HG03442 (cell line): ENCODE results near the gene BTBD2.
"Not testable (repeated sequence)": the region's sequence is repeated elsewhere in the genome, so short reads cannot be mapped to it uniquely, and the experiment has no call there.

Experiments used
- ATAC-seq: cut with Tn5 transposase; IDR thresholded peaks from one replicate; pipeline ENCODE4 v1.9.1; 2021; ENCODE audit warnings: mild to moderate bottlenecking, moderate library complexity; ENCODE audit not compliant: unreplicated experiment

The BTBD2 gene

GRCh38 chr19:2016041-2016807 lies 710 bp upstream of the BTBD2 start:
- no peak for ATAC-seq

DNA sequence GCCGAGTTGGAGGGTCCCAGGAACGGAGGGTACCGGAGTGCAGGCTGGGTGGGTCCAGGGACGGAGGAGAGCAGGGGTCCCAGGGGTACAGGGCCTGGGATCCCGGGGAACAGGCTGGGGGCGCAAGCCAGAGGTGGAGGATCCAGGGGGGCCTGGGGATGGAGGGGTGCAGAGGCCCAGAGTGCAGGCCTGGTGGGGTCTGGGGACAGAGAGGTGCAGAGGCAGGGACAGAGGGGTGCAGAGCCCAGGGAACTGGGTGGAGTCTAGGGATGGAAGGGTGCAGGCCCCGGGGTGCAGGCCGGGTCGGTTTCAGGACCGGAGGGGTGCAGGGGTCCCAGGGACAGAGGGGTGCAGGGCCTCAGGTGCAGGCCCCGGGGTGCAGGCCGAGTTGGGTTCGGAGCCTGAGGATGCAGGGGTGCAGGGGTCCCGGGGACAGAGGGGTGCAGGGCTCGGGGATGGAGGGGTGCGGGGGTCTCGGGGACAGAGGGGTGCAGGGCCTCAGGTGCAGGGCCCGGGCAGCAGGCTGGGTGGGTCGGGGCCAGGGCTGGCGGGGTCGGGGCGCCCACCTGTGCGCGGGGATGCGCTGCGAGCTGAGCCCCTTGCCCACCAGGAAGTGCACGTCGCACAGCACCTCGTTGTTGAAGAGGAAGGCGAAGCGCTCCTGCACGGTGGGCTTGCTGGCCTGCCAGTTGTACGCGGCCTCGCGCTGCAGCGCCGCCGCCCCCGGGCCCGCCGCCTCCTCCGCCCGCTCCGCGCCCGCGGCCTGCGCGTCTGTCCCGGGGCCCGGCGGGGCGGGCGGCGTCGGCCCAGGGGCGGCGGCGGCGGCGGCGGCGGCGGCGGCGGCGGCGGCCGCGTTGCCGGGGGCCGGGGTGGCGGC lies 545 bp downstream of the BTBD2 start:
- ATAC-seq = no peak

DNA sequence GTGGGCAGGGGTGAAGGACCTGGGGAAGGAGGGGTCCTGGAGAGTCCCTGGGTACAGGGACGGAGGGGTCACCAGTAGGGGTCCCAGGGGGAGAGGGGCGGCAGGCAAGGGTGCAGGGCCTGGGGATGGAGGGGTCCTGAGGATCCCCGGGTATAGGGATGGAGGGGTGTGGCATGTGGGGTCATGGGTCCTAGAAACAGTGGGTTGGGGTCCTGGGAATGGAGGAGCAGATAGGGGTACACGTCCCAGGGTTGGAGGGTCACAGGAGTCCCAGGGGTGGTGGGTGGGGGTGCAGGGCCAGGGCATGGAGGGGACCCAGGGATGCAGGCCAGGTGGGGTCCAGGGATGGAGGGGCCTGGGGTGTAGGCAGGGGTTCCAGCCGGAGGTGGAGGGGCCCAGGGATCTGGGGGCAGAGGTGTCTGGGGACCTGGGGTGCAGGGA lies 1.4 kb downstream of the BTBD2 start:
- ATAC-seq = no peak

DNA sequence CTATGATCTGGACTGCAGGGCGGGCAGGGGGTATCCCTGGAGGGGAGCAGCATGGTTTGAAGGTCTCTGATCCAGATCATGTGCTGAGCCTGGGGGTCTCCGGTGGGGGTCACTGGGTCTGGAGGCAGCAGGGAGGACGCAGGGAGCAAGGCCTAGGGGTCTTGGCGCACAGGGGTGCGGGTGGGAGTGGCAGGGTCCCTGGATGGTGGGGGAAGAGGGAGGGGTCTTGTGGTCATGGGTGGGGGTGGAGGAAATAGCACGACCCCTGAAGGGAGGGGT lies 1.9 kb downstream of the BTBD2 start:
- no peak for ATAC-seq

DNA sequence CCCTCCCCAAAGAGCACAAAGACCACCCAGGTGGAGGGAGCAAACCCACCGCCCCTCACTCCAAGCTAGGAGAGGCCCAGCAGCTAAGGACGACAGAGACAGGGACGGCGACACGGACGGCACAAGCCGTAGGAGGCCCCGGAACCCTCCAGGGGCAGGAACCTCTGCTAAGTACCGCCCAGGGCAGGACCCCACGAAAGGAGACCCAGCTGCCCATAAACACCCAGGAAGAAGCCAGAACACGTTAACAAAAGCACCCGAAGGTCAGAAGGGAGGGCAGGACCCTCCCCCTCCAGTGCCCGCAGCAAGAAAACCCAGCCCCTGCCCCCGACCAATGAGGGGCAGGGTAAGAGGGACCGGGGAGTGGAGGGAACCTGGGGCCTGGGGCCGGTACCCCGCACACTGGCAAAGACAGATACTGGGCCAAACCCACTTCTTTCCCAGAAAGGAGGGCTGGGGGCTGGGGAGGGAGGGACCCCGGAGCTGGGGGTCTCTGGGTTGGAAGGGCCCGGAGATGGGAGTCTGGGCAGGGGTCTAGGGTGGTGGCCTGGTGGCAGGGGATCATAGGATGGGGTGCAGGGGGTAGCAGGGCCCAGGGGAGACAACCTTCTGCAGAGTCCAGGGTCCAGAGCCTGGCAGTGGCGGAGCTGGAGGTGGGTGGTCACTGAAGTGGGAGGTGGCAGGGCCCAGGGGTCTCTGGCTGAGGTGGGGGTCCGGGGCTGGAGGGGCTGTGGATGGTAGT lies 2.4 kb downstream of the BTBD2 start:
- ATAC-seq = no peak

GRCh38 chr19:2011169-2011568 lies 4.3 kb downstream of the BTBD2 start:
- no peak for ATAC-seq

DNA sequence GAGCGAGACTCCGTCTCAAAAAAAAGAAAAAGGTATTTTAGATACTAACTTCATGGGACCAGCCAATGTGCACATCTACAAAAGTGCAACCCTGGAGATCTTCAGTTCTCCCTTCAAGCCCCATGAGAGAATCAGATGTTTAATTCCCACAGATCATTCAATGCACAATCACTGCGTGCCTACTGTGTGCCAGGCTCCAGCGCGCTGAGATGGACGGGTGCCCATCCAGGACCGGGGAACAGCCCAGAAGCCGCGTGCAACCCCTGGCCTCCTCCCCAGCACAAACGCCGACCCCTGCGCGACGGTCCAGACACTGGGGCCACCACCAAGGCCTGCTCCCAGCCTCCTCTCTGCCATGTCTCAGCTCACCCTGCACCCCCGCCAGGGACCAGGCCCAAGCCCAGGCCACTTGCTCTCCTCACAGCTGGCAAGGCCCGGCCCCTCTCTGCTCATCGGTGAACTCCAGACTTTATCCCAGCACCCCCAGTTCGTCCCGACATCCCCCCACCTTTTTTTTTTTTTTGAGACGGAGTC lies 5.3 kb downstream of the BTBD2 start:
- ATAC-seq = no peak

DNA sequence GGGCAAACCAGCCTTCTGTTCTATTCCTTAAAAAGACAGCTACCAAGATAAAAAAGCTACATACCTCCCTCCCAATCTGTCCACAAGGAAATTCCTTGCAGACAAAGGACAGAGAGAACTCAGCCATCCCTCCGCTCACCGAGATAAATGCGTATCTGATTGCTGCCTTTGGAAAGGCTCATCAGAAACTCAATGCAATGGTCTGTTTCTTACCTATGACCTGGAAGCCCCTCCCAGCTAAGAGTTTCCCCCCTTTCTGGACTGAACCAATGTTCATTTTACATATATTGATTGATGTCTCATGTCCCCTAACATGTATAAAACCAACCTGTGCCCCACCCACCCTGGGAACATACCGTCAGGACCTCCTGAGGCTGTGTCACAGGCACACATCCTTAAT lies 11.6 kb downstream of the BTBD2 start:
- ATAC-seq = no peak

GRCh38 chr19:1999856-2000515 lies 15.5 kb downstream of the BTBD2 start:
- ATAC-seq = no peak

- no peak for ATAC-seq
These were observed 16.5 kb downstream of the BTBD2 start for GRCh38 chr19:1998712-1999708.

- no peak for ATAC-seq
These were observed 17.9 kb downstream of the BTBD2 start for GRCh38 chr19:1997353-1998233.

- ATAC-seq = no peak
These were observed 22.7 kb downstream of the BTBD2 start for GRCh38 chr19:1992759-1993260.

- ATAC-seq = no peak
These were observed 24.2 kb downstream of the BTBD2 start for GRCh38 chr19:1991018-1991913.

- no peak for ATAC-seq
These were observed 25.1 kb downstream of the BTBD2 start for GRCh38 chr19:1990230-1991017.

DNA sequence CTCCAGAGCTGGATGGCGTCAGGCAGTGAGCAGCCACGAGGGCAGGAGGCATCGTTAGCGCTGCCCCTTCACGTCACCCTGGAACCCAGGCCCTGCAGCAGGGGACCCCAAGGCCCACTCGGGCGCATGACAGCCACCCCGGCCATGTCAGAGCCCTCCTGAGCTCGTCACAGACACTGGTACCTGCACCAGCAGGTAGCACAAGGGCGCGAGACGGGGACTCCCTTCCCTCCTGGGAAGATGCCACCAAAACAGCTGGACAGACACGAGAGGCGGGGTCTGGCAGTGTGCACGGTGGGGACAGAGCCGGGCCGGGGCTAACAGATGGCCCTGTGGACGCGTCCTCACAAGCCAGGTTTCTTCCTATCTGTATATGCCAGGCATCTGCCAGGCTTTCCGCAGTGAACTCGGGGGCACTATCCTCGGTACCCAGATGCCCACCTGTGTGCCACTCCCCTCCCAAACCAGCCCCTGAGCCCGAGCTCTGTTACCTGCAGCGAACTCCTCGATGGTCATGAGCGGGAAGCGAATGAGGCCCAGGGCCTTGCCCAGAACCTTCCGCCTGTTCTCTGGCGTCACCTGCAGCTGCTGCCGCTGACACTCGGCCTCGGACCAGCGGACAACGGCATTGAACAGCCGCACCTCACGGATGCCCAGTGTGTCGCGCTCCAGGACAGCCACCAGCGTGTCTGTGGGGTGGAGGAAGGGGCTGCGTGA lies 25.8 kb downstream of the BTBD2 start:
- no peak for ATAC-seq

GRCh38 chr19:1988464-1988863 lies 27.1 kb downstream of the BTBD2 start:
- ATAC-seq = not testable (repeated sequence)
